H1 (cell line): ENCODE data around the gene TIMMDC1.

Source experiments
- CTCF ChIP-seq, 3 experiments: IDR thresholded peaks; 1 replicate in 2 of 3; 2 replicates in 1 of 3; pipeline versions ENCODE4 v1.5.1 to v1.6.1; 2011; ENCODE audit warnings: low read length in 3 of 3, mild to moderate bottlenecking in 3 of 3, inconsistent platforms in 2 of 3, low read depth in 1 of 3, moderate library complexity in 1 of 3; ENCODE audit not compliant: insufficient read depth in 1 of 3; ENCODE audit errors: control extremely low read depth in 1 of 3
- TAF1 ChIP-seq: IDR thresholded peaks from 2 replicates; pipeline ENCODE4 v1.6.1; 2011; ENCODE audit warnings: mild to moderate bottlenecking, low read depth, low read length

- TF ChIP-seq TAF1 (no peak), CTCF (IDR thresholded peaks at IDR 0.05; ENCODE audit: control extremely low read depth in 1 of 3, insufficient read depth in 1 of 3, low read depth in 1 of 3, low read length in 3 of 3) (no peak)
Observed at GRCh38 chr3:119562307-119562961, 64.1 kb downstream of the TIMMDC1 start.
